Activated naive CD8-positive, alpha-beta T cell treated with anti-CD3 and anti-CD28 coated beads, Interleukin-2, amount 10 ng/mL, durations not matched to agents 7 days and 5 days (primary cell): ENCODE data around the gene CCDC154. TPM values are rescaled to one million over a fixed set of nuclear protein-coding genes. Genes with fewer than 3 reads are reported as not detected.

ENCODE experiments used
- ATAC-seq: fragments of 150-1000 bp; cut with Tn5 transposase; one replicate; pipeline ENCODE4 v1.10.0; 2021; ENCODE audit warnings: low read depth, moderate library complexity
- POLR2A ChIA-PET: fragments of 350-600 bp; sonication (Branson Sonifier 250); formaldehyde crosslinking; loops from one replicate; lab custom pipeline; 2021; ENCODE audit warnings: antibody characterized with exemption; lab: Charles Lee
- DNase-seq: peaks from one replicate; pipeline ENCODE4 v3.0.0; 2021
- H3K27ac Mint-ChIP-seq: one replicate; pipeline ENCODE4 v1.8.0; 2022; ENCODE audit warnings: mild to moderate bottlenecking, mixed read lengths
- H3K27me3 Mint-ChIP-seq: one replicate; pipeline ENCODE4 v1.8.0; 2022; ENCODE audit warnings: mild to moderate bottlenecking, moderate library complexity, mixed read lengths
- H3K36me3 Mint-ChIP-seq: one replicate; pipeline ENCODE4 v1.8.0; 2021; ENCODE audit warnings: mild to moderate bottlenecking, mixed read lengths
- H3K4me1 Mint-ChIP-seq: one replicate; pipeline ENCODE4 v1.8.0; 2021; ENCODE audit warnings: mixed read lengths
- H3K4me3 Mint-ChIP-seq: one replicate; pipeline ENCODE4 v1.8.0; 2022; ENCODE audit warnings: mild to moderate bottlenecking, moderate library complexity, mixed read lengths
- H3K9me3 Mint-ChIP-seq: one replicate; pipeline ENCODE4 v1.8.0; 2021; ENCODE audit warnings: mixed read lengths
- total RNA-seq, 2 experiments: library from RNA; stranded (reverse); gene quantifications; one replicate each; pipeline ENCODE4 v1.2.3, GENCODE V29; 2021

CCDC154 gene
- total RNA-seq: 1 to 10 TPM; 6.1 to 6.5 TPM

DNA sequence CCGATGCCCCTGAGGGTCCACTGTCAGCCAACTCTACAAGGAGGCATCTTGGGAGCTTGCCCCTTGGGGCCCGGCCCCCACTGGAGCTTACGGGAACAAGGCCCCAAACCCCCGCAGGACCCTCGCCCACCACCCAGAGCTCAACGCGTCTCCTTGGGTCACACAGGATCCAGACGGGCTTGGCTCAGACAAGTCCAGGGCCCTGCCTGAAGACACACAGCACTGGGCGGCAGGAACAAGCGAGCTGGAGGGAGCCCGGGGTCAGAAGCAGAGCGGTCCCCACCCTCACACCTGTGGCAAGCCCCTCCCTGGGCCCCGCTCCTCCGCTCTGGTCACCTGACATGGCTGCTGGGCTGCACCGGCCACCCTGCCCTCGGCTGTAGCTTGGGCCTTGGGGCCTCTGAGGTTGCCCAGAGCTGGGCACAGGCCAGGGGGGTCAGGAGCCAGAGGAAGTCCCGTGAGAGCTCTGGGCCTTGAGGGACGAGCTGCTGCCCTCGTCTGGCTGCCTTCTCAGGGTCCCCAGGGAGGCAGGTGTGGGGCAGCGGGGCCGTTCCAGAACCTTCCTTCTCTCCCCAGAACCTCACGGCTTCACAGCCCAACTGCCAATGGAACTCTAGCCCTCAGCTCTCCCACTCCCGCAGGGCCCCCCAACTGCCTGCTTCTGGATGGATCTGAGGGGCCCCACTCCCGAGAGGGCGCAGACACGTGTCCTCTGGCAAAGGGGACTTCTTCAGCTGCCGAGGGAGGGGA lies at the start of gene CCDC154:
TSS of gene CCDC154 (minus strand) at position 577 of the 750 bp plus-strand sequence. CDS start at position 343, 234 bp downstream.
- no peaks in the 10 kb centered on the region for H3K27me3 Mint-ChIP-seq
- DNase-seq: no peak
- H3K27ac Mint-ChIP-seq: no peak within 1 kb of the TSS
- H3K4me1 Mint-ChIP-seq: no peaks in the 10 kb centered on the region
- H3K9me3 Mint-ChIP-seq: no peaks in the 10 kb centered on the region
- ATAC-seq: no peak
- no peak within 1 kb of the TSS for H3K4me3 Mint-ChIP-seq
- POLR2A ChIA-PET: interaction anchor here (0.5 kb wide), 1 partner anchor 31 kb away, joined by 11 read pairs; no protein-coding TSS in a partner anchor
- H3K36me3 Mint-ChIP-seq: no peaks in the 10 kb centered on the region

- DNase-seq (no peak), ATAC-seq (peak; percentile 5)
- POLR2A ChIA-PET: interaction anchor here (0.9 to 3.5 kb wide), 5 partner anchors 18 to 213 kb away, joined by 4 to 26 read pairs (median 7); partner anchors contain the start of genes MAPK8IP3, TMEM204 and UQCC4
- Mint-ChIP-seq H3K4me3 (peak overlapping the region; percentile 94), H3K36me3 (no peaks in the 10 kb centered on the region), H3K27me3 (no peaks in the 10 kb centered on the region), H3K27ac (peak overlapping the region; percentile 80), H3K4me1 (peaks cover 8% of the 10 kb centered on the region), H3K9me3 (no peaks in the 10 kb centered on the region)
Measured at GRCh38 chr16:1493746-1494094, 49.4 kb upstream of the CCDC154 start.

DNA sequence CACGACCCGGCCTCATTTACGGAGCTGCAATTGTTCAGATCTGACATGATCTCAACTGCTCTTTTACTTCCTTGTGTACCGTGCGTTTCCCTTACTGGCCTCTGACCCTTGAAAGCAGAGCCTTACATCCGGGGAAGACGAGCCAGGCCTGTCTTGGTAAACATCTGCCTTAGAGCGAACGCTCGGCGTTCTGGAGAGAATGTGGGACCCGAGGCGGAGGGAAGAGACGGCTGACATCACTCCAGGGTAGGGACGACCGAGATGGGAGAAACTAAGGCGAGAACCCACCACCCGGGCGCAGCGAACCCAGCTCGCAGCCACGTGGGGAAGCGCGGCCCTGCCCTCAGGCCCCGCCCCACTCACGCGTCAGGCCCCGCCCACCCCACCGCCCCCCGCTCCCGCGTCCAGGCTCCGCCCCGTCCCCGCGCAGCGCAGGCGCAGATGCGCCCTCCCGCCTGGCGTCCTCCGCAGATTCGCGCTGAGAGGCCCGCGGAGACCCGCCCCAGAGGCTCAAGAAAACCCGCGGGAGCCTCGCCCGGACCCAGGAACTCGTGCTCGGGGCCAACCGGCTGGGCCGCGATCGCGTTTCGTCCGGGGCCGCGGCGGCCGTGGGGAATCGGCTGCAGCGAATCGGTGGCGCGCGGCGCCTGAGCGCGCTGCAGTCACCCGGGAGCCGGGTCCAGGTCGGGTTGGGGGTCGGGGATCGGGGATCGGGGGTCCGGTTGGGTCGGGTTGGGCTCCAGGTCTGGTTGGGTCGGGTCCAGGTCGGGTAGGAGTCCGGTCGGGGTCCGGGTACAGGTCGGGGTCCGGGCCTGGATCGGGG lies 48.8 kb upstream of the CCDC154 start, which contains the start of gene TELO2:
TSS of gene TELO2 (plus strand) at position 438 of the 823 bp plus-strand sequence. CDS start 922 bp downstream, outside the sequence.
- peak; percentile 86 for ATAC-seq
- Mint-ChIP-seq H3K36me3 (no peaks in the 10 kb centered on the region), H3K27me3 (no peaks in the 10 kb centered on the region), H3K4me1 (peaks cover 8% of the 10 kb centered on the region), H3K4me3 (peak within 1 kb of the TSS; percentile 94), H3K27ac (peak within 1 kb of the TSS; percentile 98), H3K9me3 (no peaks in the 10 kb centered on the region)
- POLR2A ChIA-PET: interaction anchor here (0.6 to 3.5 kb wide), 9 partner anchors 11 to 213 kb away, joined by 4 to 26 read pairs (median 5); partner anchors contain the start of genes MAPK8IP3, TMEM204 and UQCC4
- peak; percentile 95 for DNase-seq

DNA sequence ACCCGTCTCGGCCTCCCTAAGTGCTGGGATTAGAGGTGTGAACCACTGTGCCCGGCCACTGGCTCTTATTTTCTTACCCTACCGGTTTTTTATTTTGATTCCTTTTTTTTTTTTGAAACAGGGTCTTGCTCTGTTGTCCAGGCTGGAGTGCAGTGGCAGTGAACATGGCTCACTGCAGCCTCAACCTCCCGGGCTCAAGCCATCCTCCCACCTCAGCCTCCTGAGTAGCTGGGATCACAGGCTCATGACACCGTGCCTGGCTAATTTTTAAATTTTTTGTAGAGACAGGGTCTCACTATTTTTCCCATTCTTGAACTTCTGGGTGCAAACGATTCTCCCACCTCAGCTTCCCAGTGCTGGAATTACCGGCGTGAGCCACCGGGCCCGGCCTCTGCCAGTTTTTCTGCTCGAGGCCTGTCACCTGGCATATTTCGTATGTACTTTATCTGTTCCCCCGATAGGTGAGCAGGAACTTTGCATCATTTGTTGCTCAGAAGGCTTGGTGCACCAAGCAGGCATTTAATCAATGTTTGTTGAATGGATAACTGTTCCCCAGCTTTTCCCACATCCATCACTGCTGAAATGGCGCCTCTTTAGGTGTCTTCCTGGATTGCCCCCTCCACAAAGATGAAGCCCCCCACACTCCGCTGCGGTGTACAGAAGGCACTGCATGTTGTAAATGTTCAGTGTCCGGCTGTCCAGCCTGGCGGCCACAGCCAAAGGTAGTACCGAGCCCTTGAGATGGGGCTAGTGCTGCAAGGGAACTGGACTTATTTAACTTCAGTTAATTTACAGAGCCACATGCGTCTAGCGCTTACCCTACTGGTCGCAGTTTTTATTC lies 47.9 kb upstream of the CCDC154 start:
- H3K4me1 Mint-ChIP-seq: peaks cover 8% of the 10 kb centered on the region
- H3K27me3 Mint-ChIP-seq: no peaks in the 10 kb centered on the region
- ATAC-seq: no peak
- H3K9me3 Mint-ChIP-seq: no peaks in the 10 kb centered on the region
- H3K36me3 Mint-ChIP-seq: no peaks in the 10 kb centered on the region
- POLR2A ChIA-PET: interaction anchor here (0.5 to 3.5 kb wide), 10 partner anchors 10 to 280 kb away, joined by 3 to 26 read pairs (median 5); partner anchors contain the start of genes EME2, MAPK8IP3, MRPS34 and TMEM204
- DNase-seq: no peak
- peak overlapping the region; percentile 98 for H3K27ac Mint-ChIP-seq
- H3K4me3 Mint-ChIP-seq: peak overlapping the region; percentile 94

GRCh38 chr16:1491327-1491726 lies 47.0 kb upstream of the CCDC154 start:
- Mint-ChIP-seq H3K4me3 (no peak overlapping the region), H3K27me3 (no peaks in the 10 kb centered on the region), H3K4me1 (peaks cover 8% of the 10 kb centered on the region), H3K9me3 (no peaks in the 10 kb centered on the region), H3K27ac (no peak overlapping the region), H3K36me3 (no peaks in the 10 kb centered on the region)
- no peak for DNase-seq
- ATAC-seq: no peak
- POLR2A ChIA-PET: interaction anchor here (3.5 kb wide), 1 partner anchor 71 kb away, joined by 26 read pairs; the partner anchor contains the start of gene UQCC4

DNA sequence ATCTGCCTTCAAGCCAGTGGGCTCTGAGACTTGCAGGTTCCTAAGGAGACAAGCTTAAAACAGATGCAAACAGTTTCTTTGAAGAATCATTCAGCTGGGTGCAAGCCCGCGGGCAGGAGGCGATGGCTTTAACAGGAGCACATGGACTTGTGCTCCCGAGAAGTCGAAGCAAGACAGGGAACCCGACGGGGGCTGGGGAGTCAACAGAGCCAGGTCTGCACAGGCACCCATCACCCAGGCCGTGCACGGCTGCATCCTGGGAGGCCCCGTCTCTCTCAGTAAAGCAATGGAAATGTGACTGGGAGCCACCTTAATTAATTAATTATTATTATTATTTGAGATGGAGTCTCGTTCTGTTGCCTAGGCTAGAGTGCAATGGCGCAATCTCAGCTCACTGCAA lies 44.7 kb upstream of the CCDC154 start:
- no peak for ATAC-seq
- POLR2A ChIA-PET: no interaction called here
- Mint-ChIP-seq H3K4me1 (peaks cover 8% of the 10 kb centered on the region), H3K36me3 (no peaks in the 10 kb centered on the region), H3K4me3 (no peak overlapping the region), H3K9me3 (no peaks in the 10 kb centered on the region), H3K27me3 (no peaks in the 10 kb centered on the region), H3K27ac (no peak overlapping the region)
- DNase-seq: no peak

DNA sequence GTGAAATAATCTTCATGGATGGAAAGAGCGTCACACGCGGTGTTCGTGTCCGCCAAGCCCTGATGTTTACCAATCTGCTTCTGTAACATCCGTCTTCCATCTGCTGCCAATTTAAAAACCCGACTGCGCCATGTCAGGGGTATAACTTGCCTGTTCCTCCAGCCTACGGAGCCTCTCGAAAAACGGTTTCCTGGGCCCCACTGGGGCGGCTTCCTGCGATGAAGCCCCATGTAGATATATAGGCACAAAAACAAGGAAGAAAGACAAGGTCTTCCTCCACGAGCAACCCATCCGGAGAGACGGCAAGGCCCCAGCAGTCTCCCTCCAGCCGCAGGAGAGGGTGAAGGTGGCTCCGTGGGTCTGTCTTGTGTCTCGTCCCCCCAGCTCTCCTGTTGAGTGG lies 44.3 kb upstream of the CCDC154 start, which contains the start of gene PTX4:
TSS of gene PTX4 (minus strand) at position 326 of the 400 bp plus-strand sequence. CDS start at position 291, 35 bp downstream.
- no peaks in the 10 kb centered on the region for H3K27me3 Mint-ChIP-seq
- H3K36me3 Mint-ChIP-seq: no peaks in the 10 kb centered on the region
- no peak for ATAC-seq
- no peaks in the 10 kb centered on the region for H3K9me3 Mint-ChIP-seq
- H3K4me3 Mint-ChIP-seq: no peak within 1 kb of the TSS
- POLR2A ChIA-PET: no interaction called here
- no peak for DNase-seq
- peaks cover 8% of the 10 kb centered on the region for H3K4me1 Mint-ChIP-seq
- no peak within 1 kb of the TSS for H3K27ac Mint-ChIP-seq

- no peak for ATAC-seq
- POLR2A ChIA-PET: no interaction called here
- no peak for DNase-seq
- Mint-ChIP-seq H3K27ac (no peak overlapping the region), H3K27me3 (no peaks in the 10 kb centered on the region), H3K9me3 (no peaks in the 10 kb centered on the region), H3K4me3 (no peak overlapping the region), H3K36me3 (no peaks in the 10 kb centered on the region), H3K4me1 (peaks cover 8% of the 10 kb centered on the region)
Measured at GRCh38 chr16:1488054-1488601, 43.8 kb upstream of the CCDC154 start.

DNA sequence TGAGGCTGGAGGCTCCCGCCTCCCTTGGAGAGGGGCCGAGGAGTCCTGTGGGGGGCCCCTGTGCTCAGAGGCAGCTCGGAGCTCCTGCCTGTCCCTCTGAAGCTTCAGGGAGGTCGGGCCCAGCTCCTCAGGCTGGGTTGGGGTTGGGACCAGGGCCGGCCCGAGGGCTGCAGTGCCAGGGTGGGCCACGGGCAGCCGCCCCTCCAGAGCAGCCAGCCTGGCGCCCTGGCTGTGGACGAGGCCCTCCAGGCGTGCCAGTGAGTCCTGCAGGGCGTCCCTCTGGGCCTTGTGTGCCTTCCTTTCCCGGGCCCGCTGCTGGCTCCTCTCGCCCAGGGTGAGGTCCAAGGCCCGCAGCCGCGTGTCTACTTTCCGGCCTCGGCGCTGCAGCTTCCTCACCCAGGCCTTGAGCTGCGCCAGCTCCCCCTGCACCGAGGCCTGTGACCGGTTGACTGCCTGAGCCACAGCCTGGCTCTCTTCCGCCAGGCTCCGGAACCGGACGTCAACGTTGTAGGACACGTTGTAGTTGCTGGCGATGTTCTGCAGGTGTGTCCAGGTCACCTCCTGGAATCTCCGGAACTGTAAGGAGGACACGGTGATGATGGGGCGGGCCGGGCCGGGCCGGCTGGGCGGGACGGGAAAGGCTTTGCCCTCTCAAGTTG lies 43.2 kb upstream of the CCDC154 start:
- Mint-ChIP-seq H3K4me1 (peaks cover 3% of the 10 kb centered on the region), H3K4me3 (no peak overlapping the region), H3K36me3 (no peaks in the 10 kb centered on the region), H3K9me3 (no peaks in the 10 kb centered on the region), H3K27me3 (no peaks in the 10 kb centered on the region), H3K27ac (no peak overlapping the region)
- POLR2A ChIA-PET: no interaction called here
- ATAC-seq: no peak
- no peak for DNase-seq

DNA sequence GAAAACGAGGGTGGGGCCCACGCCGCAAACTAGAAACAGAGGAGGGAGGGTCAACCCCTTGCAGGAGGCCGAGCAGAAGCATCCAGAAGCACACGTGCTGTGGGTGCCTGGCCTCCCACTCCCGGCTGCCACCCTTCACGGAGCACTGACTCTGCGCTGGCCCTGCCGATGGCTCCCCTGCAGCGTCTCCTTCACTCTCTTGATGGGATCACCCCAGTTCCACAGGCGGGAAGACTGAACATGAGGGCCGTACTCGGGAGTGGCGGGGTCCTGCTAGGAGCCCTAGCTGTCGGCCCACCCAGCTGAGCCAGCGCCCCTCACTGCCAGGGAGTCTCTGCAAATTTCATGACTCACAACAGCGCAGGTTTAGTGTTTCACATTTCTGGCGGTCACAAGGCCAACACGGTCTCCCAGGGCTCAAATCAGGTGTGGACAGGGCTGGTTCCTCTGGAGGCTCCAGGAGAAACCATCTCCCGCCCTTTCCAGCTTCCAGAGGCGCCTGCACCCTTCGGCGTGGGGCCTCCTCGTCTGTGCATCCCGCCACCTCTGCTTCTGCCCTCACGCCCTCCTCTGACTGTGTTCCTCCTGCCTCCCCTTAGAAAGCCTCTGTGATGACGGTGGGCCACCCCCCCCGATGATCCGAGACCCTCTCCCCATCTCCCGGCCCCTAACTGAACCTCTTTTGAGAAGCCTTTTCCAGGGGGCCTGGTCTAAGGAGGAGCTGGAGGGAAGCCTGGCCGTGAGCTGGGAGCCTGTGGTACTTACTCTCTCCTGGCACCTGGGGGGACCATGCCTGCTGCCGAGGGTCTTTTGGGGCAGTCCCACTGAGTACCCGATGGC lies 42.4 kb upstream of the CCDC154 start:
- Mint-ChIP-seq H3K4me1 (no peaks in the 10 kb centered on the region), H3K9me3 (no peaks in the 10 kb centered on the region), H3K27ac (no peak overlapping the region), H3K27me3 (no peaks in the 10 kb centered on the region), H3K4me3 (no peak overlapping the region), H3K36me3 (no peaks in the 10 kb centered on the region)
- no peak for ATAC-seq
- POLR2A ChIA-PET: no interaction called here
- DNase-seq: no peak

- peaks cover 1% of the 10 kb centered on the region for H3K4me1 Mint-ChIP-seq
- POLR2A ChIA-PET: interaction anchor here (0.6 kb wide), 1 partner anchor 1268 kb away, joined by 4 read pairs; no protein-coding TSS in a partner anchor
Measured at GRCh38 chr16:1485847-1486496, 41.6 kb upstream of the CCDC154 start.

More at GRCh38 chr16:1485847-1486496, 41.6 kb upstream of the CCDC154 start:
- ATAC-seq: no peak
- Mint-ChIP-seq H3K27me3 (no peaks in the 10 kb centered on the region), H3K4me3 (no peak overlapping the region), H3K27ac (no peak overlapping the region), H3K36me3 (no peaks in the 10 kb centered on the region), H3K9me3 (no peaks in the 10 kb centered on the region)
- no peak for DNase-seq
